A673 (cell line): Measurements from ENCODE around the gene PAK5. TPM values are rescaled to one million over a fixed set of nuclear protein-coding genes. Genes with fewer than 3 reads are reported as not detected.

Experiments
- BruUV-seq: library from RNA; stranded (reverse); fragments of 400-500 nt; replicated peaks from 2 replicates; lab custom pipeline; 2021; lab: Mats Ljungman, UMichigan
- CTCF ChIA-PET: fragments of 300-600 bp; sonication (Branson Sonifier 250); formaldehyde crosslinking; loops from one replicate; lab custom pipeline; 2022; ENCODE audit warnings: antibody characterized with exemption; lab: Charles Lee
- POLR2A ChIA-PET: fragments of 300-600 bp; sonication (Branson Sonifier 250); formaldehyde crosslinking; loops from one replicate; lab custom pipeline; 2022; ENCODE audit warnings: antibody characterized with exemption; ENCODE audit not compliant: low non-redundant PET; lab: Charles Lee
- DNase-seq: peaks from one replicate; pipeline ENCODE4 v3.0.0-alpha.2; 2015; ENCODE audit warnings: low spot score
- H3K27ac ChIP-seq: fragments of 200-600 bp; sonication (generic); 2 replicates; pipeline ENCODE4 v1.5.1; 2016; ENCODE audit warnings: mixed run types, low read depth, mild to moderate bottlenecking, mixed read lengths, antibody characterized with exemption, low read length; ENCODE audit not compliant: poor library complexity, severe bottlenecking
- H3K27me3 ChIP-seq: fragments of 200-600 bp; sonication (generic); replicated peaks from 2 replicates; pipeline ENCODE4 v1.6.1; 2017; ENCODE audit warnings: mixed run types, low read depth, mild to moderate bottlenecking, mixed read lengths, antibody characterized with exemption, low read length; ENCODE audit not compliant: insufficient read depth, poor library complexity
- H3K36me3 ChIP-seq: fragments of 200-600 bp; sonication (generic); 2 replicates; pipeline ENCODE4 v1.6.1; 2016; ENCODE audit warnings: mixed run types, mild to moderate bottlenecking, mixed read lengths, antibody characterized with exemption, low read length; ENCODE audit not compliant: insufficient read depth, poor library complexity, severe bottlenecking
- H3K4me1 ChIP-seq: fragments of 200-600 bp; sonication (generic); 2 replicates; pipeline ENCODE4 v1.6.1; 2017; ENCODE audit warnings: mixed run types, mild to moderate bottlenecking, mixed read lengths, antibody characterized with exemption, low read length; ENCODE audit not compliant: insufficient read depth, poor library complexity, severe bottlenecking
- H3K4me3 ChIP-seq: fragments of 200-600 bp; sonication (generic); 2 replicates; pipeline ENCODE4 v1.5.1; 2016; ENCODE audit warnings: low read depth, mixed run types, mild to moderate bottlenecking, mixed read lengths, low read length; ENCODE audit not compliant: poor library complexity, severe bottlenecking
- H3K9me3 ChIP-seq: fragments of 200-600 bp; sonication (generic); 2 replicates; pipeline ENCODE4 v1.6.1; 2016; ENCODE audit warnings: mixed run types, low read depth, mild to moderate bottlenecking, mixed read lengths, antibody characterized with exemption, low read length; ENCODE audit not compliant: poor library complexity, severe bottlenecking
- EZH2 ChIP-seq: fragments of 200-600 bp; sonication (generic); IDR thresholded peaks from 2 replicates; pipeline ENCODE4 v1.6.1; 2017; ENCODE audit warnings: borderline replicate concordance, low read depth, mild to moderate bottlenecking, mixed read lengths, antibody characterized with exemption, low read length; ENCODE audit not compliant: poor library complexity, severe bottlenecking
- intact Hi-C: fragments of 100-400 bp; cut with micrococcal nuclease; formaldehyde crosslinking; loops from one replicate; pipeline ENCODE4 v1.10.0; 2022; ENCODE audit not compliant: unreplicated experiment
- total RNA-seq: library from RNA; stranded (reverse); gene quantifications from 2 replicates; pipeline ENCODE4 v1.2.3, GENCODE V29; 2021
- TF ChIP-seq, protein P1 (sequence below): fragments of 300-800, 200-600 bp; sonication (generic); conservative IDR thresholded peaks from 2 replicates; pipeline ENCODE4 v1.5.1; 2017; ENCODE audit warnings: low read depth, mild to moderate bottlenecking, antibody characterized with exemption, low read length, moderate library complexity, mixed read lengths

The PAK5 gene
- total RNA-seq, 1 experiment from 2014 or later: not detected

DNA sequence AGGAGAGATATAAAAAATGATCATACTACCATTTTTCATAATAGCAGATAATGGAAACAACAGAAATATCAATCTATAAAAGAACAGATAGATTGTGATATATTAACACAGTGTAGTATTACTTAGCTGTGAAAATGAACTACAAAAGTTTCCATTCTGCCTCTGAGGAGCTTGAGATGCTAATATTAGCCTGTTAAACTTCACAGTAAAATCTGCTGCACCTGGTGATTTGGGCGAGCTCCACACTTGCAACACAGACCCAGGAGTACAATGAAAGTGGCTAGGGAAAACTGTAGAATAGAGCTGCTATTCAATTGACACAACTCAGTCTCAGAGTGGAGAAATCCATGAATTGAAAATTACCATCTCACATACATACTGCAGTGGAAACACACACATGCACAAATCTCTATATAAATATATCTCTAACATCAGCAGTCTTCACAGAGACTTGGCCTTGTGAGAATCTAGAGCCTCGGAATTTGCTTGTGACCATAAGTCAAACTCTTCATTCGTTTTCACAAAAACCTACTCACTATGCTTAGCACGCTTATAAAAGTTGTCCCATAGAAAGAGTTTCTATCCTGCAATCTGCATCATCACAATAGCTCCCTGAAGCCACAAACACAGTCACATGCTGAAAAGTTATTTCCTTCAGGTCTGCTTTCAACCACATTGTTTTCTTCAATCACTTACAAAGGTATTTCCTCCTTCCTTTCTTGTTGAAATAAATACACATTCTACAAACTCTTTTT, 133.0 kb downstream of the PAK5 start:
- POLR2A ChIA-PET: no interaction called here
- intact Hi-C loops: no loop called here

DNA sequence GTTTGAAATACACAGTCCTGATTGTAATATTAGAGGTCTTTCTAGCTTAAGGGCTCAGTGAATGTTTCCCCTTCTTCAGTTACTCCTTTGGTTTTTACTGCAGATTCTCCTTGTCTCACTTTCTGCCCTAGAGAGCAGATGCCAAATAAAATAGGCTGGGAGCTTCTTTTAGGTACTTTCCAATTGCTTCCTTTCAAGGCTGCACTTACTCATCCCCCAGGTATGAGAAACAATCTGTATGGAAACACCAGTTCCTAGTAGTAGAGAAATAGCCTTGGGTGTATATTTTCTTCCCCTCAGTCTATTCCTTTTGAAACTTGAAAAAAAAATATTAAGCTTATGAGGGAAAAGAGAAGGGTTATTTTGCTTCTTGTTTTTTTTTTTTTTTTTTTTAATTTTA, 139.7 kb downstream of the PAK5 start:
- no peak overlapping the region for H3K4me3 ChIP-seq
- ChIA-PET POLR2A (no interaction called here), CTCF (no interaction called here)
- intact Hi-C loops: no loop called here
- peaks cover 15% of the 10 kb centered on the region for H3K27me3 ChIP-seq
- DNase-seq: no peak
- no peaks in the 10 kb centered on the region for H3K4me1 ChIP-seq
- no peaks in the 10 kb centered on the region for H3K9me3 ChIP-seq
- no peak overlapping the region for H3K27ac ChIP-seq
- BruUV-seq: no TSS peak
- TF ChIP-seq, protein P1, sequence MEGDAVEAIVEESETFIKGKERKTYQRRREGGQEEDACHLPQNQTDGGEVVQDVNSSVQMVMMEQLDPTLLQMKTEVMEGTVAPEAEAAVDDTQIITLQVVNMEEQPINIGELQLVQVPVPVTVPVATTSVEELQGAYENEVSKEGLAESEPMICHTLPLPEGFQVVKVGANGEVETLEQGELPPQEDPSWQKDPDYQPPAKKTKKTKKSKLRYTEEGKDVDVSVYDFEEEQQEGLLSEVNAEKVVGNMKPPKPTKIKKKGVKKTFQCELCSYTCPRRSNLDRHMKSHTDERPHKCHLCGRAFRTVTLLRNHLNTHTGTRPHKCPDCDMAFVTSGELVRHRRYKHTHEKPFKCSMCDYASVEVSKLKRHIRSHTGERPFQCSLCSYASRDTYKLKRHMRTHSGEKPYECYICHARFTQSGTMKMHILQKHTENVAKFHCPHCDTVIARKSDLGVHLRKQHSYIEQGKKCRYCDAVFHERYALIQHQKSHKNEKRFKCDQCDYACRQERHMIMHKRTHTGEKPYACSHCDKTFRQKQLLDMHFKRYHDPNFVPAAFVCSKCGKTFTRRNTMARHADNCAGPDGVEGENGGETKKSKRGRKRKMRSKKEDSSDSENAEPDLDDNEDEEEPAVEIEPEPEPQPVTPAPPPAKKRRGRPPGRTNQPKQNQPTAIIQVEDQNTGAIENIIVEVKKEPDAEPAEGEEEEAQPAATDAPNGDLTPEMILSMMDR: no peak
- TF ChIP-seq EZH2: no peak
- no peaks in the 10 kb centered on the region for H3K36me3 ChIP-seq

More for the DNA sequence above, 133.0 kb downstream of the PAK5 start:
- H3K27me3 ChIP-seq: peaks cover 9% of the 10 kb centered on the region
- BruUV-seq: no TSS peak
- no peaks in the 10 kb centered on the region for H3K4me1 ChIP-seq
- no peak overlapping the region for H3K27ac ChIP-seq
- H3K4me3 ChIP-seq: no peak overlapping the region
- CTCF ChIA-PET: no interaction called here
- TF ChIP-seq, protein P1: no peak
- TF ChIP-seq EZH2: no peak
- H3K36me3 ChIP-seq: no peaks in the 10 kb centered on the region
- no peaks in the 10 kb centered on the region for H3K9me3 ChIP-seq
- no peak for DNase-seq

DNA sequence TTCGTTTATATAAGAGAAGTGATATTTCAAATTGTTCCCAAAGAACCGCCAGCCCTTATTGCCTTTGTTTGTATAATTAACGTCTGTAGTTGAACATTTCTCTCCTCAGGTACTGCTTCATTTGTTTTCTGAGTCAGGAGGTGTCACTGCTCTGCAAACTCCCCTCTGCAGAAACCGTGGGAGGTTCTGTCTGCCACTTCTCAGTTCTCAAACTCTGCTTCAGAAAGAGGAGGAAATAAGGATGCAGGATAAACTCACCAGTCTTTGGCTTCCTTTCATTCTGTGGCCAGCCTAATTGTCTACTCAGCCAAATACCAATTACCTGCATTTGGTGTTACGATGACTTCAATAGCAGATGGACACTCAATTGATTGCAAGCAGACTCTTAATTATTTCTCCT, 149.8 kb downstream of the PAK5 start:
- intact Hi-C loops: no loop called here
- H3K9me3 ChIP-seq: no peaks in the 10 kb centered on the region
- no peaks in the 10 kb centered on the region for H3K36me3 ChIP-seq
- DNase-seq: no peak
- ChIA-PET POLR2A (no interaction called here), CTCF (no interaction called here)
- peaks cover 29% of the 10 kb centered on the region for H3K27me3 ChIP-seq
- no peaks in the 10 kb centered on the region for H3K4me1 ChIP-seq
- TF ChIP-seq EZH2: no peak
- TF ChIP-seq, protein P1: no peak
- H3K27ac ChIP-seq: no peak overlapping the region
- H3K4me3 ChIP-seq: no peak overlapping the region
- BruUV-seq: no TSS peak
